ENCODE results near the gene PDE4D.

DNA sequence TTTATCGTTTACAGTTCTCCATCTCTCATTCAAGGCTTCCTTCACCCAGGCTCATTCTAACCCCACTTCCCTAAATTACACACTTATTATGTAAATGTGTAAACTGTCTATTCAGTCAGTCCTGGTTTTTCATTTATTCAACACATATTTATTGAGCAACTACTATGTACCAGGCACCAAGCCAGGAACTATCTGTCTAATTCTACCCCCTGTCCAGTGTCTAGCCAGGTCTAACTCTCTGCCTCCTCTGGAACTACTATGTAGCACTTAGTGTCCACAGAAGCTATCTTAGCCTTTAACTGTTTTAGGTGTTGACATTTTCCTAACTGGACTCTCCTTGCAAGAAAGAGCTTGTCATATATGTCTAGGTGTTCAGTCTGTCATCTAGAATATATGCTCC is 56.5 kb downstream of the PDE4D start:
- no peak for TF ChIP-seq CTCF (optimal IDR thresholded peaks at IDR 0.05 in 1 of 3, IDR thresholded peaks at IDR 0.05 in 1 of 3, conservative IDR thresholded peaks at IDR 0.05 in 1 of 3; ENCODE audit: extremely low read depth in 1 of 3, insufficient read depth in 2 of 3, low read length in 3 of 3)
- no peak for TF ChIP-seq EZH2 (IDR thresholded peaks at IDR 0.05; ENCODE audit: low read length)
